Activated CD4-positive, alpha-beta T cell treated with anti-CD3 and anti-CD28 coated beads, Interleukin-2, Interleukin-6, amounts not matched to agents 100 ng/mL and 50 ng/mL, durations not matched to agents 16 hours and 8 hours (primary cell): ENCODE results near the gene SLC25A30.
"Not testable (repeated sequence)": the region's sequence is repeated elsewhere in the genome, so short reads cannot be mapped to it uniquely, and the experiment has no call there.

ENCODE experiments used
- DNase-seq: peaks from one replicate; pipeline ENCODE4 v3.0.0-alpha.2; 2020

The SLC25A30 gene

DNA sequence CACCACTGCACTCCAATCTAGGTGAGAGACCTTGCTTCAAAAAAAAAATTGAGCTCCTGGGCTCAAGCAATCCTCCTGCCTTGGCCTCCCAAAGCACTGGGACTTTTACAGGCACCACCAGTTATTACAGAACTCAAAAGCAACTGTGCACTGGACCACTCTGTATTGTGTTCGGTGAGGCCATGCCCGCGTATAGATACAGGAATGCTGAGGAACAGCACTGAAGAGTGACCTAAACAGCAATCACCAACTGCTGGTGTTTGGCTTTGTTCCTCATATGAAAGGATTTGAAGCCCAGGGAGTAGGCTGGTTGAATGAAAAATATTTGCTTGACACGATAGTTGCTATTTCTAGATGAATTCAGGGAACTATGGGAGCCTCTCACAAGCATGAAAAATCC is 29.5 kb downstream of the SLC25A30 start:
- no peak for DNase-seq

DNA sequence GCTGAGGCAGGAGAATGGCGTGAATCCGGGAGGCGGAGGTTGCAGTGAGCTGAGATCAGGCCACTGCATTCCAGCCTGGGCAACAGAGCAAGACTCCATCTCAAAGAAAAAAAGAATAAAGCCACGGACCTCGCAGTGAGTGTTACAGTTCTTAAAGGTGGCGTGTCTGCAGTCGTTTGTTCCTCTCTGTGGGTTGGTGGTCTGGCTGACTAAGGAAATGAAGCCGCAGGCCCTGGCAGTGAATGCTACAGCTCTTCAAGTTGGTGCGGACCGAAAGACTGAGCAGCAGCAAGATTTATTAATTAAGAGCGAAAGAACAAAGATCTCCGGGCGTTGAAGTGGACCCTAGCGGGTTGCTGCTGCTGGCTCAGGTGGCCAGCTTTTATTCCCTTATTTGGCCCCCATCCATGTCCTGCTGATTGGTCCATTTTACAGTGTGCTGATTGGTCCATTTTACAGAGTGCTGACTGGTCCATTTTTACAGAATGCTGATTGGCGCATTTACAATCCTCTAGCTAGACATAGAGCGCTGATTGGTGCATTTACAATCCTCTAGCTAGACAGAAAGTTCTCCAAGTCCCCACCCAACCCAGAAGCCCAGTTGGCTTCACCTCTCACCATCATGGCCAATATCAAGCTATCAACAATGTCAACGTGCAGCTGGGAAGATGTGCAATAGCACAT is 31.1 kb downstream of the SLC25A30 start:
- not testable (repeated sequence) for DNase-seq

DNA sequence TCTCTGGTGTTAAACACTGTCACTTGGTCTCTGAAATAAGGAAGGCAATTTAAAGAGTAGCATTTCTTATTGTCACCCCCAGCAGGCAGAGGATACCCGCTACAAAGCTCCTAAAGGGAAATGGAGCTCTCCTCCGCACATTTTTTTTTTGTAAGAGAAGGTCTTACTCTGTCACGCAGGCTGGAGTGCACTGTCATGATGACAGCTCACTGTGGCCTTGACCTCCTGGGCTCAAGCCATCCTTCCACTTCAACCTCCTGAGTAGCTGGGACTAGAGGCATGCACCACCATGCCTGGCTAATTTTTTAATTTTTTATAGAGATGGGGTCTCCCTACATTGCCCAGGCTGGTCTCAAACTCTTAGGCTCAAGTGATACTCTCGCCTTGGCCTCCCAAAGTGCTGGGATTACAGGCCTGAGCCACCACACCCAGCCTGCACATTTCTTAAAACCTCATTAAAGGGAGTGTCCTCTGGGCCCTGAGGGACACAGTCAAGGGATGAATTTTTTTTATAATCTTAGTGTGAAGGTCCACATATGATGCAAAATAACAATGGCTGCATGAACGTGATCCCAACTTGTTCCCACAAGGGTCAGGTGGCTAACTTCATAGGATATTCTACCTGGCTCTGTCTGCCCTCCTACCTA is 32.1 kb downstream of the SLC25A30 start:
- no peak for DNase-seq

DNA sequence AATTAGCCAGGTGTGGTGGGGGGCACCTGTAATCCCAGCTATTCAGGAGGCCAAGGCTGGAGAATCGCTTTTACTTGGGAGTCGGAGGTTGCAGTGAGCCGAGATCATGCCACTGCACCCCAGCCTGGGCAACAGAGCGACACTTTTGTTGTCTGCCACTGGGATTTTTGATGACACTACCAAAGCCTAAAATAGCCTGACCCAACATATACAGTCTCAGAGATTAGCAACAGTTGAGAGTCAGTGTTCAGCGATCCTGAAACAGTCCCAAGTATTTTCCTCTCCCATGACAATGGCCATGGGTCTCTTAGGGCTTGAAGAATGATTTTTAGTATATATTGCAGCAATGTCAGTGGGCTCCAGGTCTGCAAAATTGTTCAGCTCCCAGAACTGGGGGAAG is 32.9 kb downstream of the SLC25A30 start:
- no peak for DNase-seq

DNA sequence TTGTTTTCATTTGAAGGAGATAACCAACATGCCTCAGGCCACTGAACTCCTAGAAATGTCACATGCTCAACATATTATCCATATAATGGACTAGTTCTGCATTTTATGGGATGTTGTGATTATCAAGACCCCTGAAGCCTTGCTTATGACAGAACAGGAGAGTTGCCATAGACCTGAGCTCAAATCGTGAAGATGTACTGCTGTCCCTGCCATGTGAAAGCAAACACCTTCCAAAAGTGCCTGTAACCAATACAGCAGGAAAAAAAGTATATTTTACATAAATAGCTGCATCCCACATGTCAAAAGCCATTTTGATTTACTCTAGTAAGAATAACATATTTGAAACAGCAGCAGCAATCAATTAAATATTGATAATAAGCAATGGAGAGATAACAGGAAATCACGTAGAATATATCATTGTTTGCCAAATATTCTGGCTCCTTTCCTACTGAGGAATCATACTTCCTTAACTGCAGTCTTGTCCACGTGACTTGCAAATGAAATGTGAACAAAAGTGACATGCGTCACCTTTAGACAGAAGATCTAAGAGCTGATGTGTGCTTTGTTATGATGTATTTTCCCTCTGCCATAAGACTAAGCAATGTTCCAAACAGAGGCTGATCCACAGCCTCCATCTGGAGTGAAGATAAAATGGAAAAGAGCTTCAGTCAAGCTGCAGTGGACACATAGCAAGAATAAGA is 33.5 kb downstream of the SLC25A30 start:
- no peak for DNase-seq

DNA sequence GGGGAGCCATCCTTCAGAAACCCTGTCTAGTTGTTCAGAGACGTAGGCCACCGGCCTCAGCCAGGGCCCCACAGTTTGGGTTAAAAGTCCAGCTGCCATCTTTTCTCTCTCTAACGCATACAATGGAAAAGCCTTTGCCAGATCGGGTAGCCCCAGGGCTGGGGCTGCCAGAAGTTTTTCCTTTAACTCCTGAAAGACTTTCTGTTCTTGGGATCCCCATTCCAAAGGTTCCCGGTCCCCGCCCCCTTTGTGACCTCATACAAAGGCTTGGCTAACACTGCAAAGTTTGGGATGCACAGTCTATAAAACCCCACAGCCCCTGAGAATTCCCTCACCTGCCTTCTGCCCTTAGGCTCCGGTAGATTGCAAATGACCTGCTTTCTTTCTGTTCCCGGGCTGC is 35.4 kb downstream of the SLC25A30 start:
- not testable (repeated sequence) for DNase-seq

DNA sequence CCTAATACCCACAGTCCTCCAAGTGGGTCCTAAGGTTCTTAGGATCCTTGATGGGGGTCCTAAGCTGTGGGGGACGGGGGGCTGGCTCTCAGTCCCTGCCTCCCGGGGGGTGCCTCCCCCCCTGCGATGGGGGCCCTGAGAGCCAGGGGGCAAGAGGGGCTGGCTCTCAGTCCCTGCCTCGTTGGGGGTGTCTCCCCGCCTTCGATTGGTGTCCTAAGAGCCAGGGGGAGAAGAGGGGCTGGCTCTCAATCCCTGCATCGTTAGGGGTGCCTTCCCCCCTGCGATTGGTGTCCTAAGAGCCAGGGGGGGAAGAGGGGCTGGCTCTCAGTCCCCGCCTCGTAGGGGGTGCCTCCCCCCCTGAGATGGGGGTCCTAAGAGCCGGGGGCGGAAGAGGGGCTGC is 37.0 kb downstream of the SLC25A30 start:
- no peak for DNase-seq

DNA sequence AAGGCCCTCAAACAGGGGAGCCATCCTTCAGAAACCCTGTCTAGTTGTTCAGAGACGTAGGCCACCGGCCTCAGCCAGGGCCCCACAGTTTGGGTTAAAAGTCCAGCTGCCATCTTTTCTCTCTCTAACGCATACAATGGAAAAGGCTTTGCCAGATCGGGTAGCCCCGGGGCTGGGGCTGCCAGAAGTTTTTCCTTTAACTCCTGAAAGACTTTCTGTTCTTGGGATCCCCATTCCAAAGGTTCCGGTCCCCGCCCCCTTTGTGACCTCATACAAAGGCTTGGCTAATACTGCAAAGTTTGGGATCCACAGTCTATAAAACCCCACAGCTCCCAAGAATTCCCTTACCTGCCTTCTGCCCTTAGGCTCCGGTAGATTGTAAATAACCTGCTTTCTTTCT is 37.5 kb downstream of the SLC25A30 start:
- not testable (repeated sequence) for DNase-seq

DNA sequence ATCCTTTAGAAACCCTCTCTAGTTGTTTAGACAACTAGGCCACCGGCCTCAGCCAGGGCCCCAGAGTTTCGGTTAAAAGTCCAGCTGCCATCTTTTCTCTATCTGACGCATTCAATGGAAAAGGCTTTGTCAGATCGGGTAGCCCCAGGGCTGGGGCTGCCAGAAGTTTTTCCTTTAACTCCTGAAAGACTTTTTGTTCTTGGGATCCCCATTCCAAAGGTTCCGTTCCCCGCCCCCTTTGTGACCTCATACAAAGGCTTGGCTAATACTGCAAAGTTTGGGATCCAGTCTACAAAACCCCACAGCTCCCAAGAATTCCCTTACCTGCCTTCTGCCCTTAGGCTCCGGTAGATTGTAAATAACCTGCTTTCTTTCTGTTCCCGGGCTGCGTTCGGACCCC is 38.7 kb downstream of the SLC25A30 start:
- not testable (repeated sequence) for DNase-seq

DNA sequence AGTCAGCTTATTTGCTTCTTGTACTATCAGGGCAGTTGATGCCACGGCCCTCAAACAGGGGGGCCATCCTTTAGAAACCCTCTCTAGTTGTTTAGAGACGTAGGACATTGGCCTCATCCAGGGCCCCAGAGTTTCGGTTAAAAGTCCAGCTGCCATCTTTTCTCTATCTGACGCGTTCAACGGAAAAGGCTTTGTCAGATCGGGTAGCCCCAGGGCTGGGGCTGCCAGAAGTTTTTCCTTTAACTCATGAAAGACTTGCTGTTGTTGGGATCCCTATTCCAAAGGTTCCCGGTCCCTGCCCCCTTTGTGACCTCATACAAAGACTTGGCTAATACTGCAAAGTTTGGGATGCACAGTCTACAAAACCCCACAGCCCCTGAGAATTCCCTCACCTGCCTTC is 39.4 kb downstream of the SLC25A30 start:
- not testable (repeated sequence) for DNase-seq

DNA sequence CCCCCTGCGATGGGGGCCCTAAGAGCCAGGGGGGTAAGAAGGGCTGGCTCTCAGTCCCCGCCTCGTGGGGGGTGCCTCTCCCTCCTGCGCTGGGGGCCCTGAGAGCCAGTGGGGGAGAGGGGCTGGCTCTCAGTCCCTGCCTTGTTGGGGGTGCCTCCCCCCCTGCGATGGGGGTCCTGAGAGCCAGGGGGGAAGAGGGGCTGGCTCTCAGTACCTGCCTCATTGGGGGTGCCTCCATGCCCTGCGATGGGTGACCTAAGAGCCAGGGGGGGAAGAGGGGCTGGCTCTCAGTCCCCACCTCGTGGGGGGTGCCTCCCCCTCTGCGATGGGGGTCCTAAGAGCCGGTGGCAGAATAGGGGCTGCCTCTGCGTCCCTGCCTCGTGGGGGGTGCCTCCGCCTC is 40.9 kb downstream of the SLC25A30 start:
- DNase-seq = not testable (repeated sequence)

DNA sequence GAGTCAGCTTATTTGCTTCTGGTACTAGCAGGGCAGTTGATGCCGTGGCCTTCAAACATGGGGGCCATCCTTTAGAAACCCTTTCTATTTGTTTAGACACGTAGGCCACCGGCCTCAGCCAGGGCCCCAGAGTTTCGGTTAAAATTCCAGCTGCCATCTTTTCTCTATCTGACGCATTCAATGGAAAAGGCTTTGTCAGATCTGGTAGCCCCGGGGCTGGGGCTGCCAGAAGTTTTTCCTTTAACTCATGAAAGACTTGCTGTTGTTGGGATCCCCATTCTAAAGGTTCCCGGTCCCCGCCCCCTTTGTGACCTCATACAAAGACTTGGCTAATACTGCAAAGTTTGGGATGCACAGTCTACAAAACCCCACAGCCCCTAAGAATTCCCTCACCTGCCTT is 41.5 kb downstream of the SLC25A30 start:
- DNase-seq = not testable (repeated sequence)

DNA sequence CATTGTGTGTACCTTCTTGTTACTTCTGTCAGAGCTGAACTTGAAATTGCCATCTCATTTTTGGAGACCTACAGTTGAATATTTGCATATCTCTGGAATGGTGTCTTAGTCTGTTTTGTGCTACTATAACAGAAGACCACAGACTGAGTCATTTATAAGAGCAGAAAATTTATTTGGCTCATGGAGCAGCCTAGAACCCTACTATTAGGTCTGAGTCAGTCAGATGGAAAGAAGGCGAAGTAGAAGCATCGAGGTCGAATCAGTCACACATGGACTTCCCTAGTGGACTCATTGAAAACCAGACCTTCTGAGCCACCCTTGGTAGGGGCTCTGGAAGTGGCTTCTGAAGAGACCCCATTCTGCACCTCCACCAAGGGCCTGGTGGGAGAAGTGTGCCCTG is 43.3 kb downstream of the SLC25A30 start:
- no peak for DNase-seq

DNA sequence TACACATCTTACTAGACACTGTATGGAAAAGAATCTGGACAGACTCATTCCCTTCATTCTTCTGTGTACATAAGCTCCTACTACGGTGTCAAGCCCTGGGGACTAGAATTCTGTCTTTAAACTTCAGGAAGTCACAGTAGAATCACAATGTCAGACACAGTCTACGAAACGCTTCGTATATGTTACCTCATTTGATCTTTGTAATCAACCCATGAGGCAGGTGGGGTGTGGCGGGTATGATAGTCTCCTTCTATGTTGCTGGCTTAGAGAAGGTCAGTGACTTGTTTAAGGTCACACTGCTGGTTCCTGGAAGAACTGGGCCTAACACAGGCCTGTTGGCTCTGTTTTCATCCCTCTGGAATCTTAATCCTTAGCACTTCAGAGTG is 45.0 kb downstream of the SLC25A30 start:
- no peak for DNase-seq

DNA sequence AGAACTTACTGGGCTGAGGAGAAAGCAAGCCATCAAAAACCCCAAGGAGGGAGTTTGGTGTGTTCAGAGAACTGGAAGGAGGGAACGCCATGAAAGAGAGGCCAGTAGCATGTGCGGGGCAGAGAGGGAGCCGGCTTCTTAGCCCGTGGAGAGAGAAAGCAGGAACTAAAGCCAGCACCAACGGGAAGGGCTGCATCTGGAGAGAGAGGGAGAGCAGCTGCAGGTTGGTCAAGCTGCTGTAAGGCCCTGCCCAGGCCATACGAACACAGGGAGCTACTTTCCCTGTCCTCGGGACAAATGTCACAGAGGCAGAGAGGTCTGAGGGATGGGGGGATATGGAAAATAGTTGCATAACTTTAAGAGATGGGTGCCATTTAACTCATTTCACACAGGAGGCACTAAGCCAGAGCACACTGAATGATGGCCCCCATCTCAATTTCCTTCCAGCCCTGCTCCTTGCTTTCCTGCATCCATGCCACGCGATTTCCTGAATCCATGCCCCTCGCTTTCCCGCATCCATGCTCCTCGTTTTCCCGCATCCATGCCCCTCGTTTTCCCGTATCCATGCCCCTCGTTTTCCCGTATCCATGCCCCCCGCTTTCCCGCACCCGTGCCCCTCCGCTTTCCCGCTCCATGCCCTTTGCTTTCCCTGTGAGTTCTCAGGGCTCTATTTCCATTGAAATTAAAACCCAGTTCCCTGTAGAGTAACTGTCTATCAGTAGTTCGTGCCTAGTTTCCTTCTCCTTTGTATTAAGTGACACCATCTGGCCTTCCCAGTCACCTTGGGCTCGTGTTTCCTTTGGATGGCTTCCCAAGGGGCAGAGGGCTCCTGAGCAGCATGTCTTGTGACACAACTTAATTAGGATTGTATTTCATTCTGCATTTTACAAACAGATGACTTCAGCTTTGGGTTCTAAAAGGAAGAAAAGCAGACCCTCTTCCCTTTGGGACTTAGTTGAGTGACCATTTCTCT is 45.7 kb downstream of the SLC25A30 start:
- no peak for DNase-seq

DNA sequence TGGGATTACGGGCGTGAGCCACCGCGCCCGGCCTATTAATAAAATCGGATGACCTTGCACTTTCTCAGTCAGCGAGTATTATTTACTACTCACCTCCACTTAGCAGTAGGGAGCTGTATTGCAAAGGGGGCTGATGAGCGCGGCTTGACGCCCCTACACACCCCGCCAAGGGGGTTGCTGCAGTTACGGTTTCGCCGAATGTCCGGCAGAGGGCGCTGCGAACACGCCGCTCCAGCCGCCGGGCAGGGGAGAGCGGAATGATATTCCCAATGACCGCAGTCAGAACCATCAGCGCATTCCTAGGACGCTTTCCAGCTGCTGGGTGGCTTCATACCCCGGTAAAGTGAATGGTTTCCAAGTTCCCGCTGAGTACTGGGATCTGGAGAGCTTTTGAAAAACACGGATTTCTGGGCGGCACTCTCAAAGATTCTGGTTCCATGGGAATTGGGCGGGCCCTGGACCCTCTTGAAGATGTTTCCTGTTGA is 47.2 kb downstream of the SLC25A30 start:
- peak; percentile 61 for DNase-seq

DNA sequence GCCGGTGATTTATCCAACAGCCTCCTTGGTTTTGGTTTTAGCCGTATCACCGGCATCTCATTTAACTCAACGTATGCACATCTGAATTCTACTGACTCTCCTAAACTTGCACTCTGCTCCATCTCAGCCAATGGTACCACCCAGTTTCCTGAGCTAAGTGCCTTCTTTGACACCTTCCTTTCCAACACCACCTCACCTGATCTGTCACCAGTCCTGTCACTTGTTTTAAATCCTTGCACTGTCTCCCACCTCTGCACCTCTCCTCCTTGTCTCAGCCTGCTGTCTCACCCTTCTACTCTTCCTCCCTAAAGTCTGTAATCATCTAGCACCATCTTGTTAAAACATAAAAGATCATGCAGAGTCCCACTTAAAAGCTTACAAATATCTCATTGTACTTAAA is 49.1 kb downstream of the SLC25A30 start:
- DNase-seq = no peak

DNA sequence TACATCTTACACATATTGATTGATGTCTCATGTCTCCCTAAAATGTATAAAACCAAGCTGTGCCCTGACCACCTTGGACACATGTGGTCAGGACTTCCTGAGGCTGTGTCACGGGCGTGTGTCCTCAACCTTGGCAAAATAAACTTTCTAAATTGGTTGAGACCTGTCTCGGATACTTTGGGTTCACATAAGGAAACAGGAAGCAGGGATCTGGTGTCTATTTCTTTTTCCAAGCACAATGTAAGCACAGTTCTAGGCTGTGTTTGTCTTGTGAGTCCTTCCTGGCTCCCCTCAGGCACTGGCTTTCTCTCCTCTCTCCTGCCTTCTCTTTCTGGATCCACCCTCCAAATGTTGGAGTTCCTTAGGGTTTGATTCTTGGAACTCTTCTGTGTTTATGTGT is 49.6 kb downstream of the SLC25A30 start:
- no peak for DNase-seq

DNA sequence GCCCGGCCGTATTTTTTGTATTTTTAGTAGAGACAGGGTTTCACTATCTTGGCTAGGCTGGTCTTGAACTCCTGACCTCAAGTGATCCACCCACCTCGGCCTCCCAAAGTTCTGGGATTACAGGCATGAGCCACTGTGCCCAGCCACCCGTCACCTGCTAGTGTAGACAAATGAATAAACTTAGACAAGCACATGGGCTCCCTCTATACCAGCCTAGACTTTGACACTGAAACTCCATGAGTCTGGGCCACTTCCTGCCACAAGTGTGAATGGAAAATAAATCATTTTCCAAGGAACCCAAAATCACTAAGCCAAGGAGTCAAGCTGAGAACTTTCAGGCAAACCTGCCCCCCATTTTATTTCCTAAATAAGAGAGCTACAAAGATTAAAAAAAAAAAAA is 50.2 kb downstream of the SLC25A30 start:
- peak; percentile 17 for DNase-seq

DNA sequence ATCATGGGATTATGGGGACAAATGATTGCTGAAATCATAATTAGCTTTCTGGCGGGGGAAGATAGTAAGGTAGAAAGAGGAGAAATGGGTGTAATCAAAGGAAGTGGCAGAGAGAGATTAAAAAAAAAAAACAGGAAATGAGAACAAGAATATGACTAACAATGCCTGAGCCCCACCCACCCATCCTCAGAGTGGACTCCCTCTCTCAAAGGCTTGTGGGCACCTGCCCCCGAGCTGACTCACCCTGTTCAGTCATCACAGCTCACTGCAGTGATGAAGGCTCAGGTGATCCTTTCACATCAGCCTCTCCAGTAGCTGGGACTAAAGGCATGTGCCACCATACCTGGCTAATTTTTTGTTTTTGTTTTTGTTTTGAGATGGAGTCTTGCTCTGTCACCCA is 50.8 kb downstream of the SLC25A30 start:
- peak; percentile 95 for DNase-seq

DNA sequence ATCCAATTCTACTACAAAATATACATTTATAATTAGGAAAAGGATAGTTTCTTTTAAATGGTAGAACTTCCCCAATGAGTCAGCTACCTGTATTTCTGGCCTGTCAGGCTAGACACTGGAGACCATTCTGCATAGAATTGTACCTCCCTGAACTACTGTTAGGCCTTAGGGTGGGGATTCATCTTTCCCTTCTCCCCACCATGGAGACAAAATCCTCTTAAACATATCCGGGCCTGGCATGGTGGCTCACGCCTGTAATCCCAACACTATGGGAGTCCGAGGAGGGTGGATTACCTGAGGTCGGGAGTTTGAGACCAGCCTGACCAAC is 52.7 kb downstream of the SLC25A30 start:
- no peak for DNase-seq

DNA sequence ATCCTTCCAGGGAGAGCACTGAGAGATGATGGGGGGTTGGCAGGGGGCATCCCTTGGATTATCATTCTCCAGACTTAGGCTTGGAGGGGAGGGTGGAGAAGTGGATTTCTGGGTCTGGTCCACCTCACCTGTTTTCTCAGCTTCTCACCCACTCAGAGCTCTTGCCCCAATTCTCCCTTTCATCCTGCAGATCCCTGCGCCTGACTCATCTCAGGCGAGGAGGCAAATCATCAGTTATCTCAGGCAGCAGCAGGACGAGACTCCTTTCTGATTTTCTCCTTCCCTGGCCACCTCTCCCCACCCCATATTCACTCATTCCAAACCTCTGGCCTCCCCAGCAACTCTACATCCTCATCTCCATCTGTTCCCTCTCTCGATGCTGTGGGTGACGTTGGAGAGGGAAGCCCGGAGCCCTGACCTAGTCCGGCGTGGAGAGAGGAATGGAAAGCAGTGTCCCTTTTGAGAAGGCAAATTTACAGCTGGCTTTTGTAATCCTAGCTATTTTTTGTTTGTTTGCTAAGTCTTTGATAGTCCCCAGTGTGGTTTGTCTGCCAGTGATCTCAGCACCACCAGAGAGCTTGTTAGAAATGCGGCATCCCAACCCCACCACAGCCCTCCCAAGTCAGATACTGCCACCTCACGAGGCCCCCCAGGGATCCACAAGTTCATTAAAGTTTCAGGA is 53.2 kb downstream of the SLC25A30 start:
- no peak for DNase-seq
